ENCODE results near the gene LHX3. TPM values are rescaled to one million over a fixed set of nuclear protein-coding genes. Genes with fewer than 3 reads are reported as not detected.

LHX3 gene
- total RNA-seq, 2 experiments from 2014 or later, result not detected

DNA sequence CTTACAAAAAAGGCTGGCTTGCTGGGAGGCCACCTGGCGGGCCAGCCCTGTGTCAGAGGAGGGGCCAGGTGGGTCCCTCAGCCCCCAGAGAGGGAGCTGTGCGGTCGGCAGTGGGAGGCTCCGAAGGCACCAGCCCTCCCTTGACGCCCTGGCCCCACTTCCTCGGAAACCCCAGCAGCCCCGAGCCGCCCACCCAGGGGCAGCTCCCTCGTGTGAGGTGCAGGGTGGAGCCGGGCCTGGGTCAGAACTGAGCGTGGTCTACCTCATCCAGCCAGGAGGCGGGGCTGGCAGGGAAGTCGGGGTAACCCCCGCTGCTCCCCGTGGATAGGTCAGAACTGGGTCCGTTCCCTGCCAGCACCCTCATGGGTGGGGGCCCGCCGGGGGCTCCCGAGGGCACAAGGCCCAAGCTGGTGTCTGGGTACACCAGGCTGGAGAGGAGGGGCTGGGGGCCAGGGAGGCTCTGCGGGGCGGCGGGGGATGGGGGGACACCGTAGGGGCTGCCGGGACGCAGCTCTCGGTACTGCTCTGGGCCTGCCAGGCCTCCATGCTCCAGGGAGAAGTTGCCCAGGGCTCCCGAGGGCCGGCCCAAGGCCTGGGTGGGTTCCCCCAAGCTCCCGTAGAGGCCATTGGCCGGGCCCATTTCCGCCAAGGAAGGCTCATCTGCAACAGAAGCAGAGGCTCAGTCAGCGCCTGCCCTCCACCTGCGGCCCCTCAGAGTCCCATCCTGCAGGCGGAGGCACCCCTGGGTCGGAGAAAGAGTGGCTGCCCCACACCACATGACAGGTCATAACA lies 7.6 kb downstream of the LHX3 start:
- Mint-ChIP-seq H3K27ac (no peak overlapping the region), H3K4me3 (no peak overlapping the region), H3K27me3 (peaks cover 58% of the 10 kb centered on the region), H3K9me3 (no peaks in the 10 kb centered on the region), H3K4me1 (no peaks in the 10 kb centered on the region), H3K36me3 (ENCODE audit: low read depth) (no peaks in the 10 kb centered on the region)
- ChIA-PET CTCF (no interaction called here), POLR2A (no interaction called here)
- DNase-seq, result no peak

DNA sequence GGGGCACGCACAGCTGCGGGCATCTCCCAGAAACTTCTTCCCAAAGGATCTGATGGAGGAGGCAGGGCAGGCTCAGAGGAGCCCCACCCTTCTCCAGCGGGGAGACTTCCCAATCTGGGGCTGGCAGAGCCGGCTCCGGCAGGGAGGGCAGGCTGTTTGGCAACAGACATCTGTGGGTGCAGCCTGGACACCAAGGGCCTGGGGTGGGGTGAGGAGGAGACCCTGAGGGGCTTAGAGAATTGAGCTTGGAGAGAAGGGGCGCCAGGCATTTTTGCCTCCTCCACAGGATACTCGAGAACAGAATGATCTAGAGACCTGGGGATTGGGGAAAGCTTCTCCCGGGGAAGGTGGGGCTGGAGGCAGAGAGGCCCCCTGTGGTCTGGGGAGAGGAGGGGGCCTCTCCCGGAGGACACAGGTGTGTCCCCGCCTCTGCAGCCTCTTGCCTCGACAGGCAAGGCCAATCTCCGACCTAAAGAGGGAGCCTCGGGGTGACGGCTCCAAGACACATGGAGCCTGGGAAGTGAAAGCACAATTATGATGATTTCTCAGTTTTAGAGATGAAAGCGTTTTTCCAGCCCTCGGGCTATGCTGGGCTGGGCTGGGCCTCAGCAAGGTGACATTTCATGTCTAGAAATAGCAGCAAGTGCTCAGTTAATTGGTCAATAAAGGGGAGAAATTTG lies 8.4 kb downstream of the LHX3 start:
- Mint-ChIP-seq H3K27me3 (peaks cover 62% of the 10 kb centered on the region), H3K27ac (no peak overlapping the region), H3K4me3 (no peak overlapping the region), H3K4me1 (no peaks in the 10 kb centered on the region), H3K9me3 (no peaks in the 10 kb centered on the region), H3K36me3 (ENCODE audit: low read depth) (no peaks in the 10 kb centered on the region)
- POLR2A ChIA-PET, result no interaction called here
- no peak for DNase-seq
- CTCF ChIA-PET, result no interaction called here

DNA sequence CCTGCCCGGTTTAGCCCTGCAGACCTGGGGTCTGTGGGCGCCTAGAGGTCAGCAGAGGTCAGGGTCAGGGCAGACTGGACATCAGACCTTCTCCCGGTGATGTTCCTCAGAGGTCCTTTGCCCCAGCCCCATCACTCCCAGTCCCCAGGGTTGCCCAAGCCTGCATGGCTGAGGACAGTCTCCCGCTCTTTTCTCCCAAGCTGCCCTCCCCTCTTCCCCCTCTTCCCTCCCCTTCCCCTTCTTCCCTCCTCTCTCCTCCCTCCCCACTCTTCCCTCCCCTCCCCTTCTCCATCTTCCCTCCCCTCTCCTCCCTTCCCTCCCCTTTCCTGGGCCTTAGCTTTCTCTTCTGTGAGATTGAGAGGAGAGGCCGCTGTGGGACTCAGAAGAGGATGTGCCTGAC lies 10.4 kb downstream of the LHX3 start:
- Mint-ChIP-seq H3K27me3 (peaks cover 65% of the 10 kb centered on the region), H3K27ac (no peak overlapping the region), H3K36me3 (ENCODE audit: low read depth) (no peaks in the 10 kb centered on the region), H3K4me3 (no peak overlapping the region), H3K9me3 (no peaks in the 10 kb centered on the region), H3K4me1 (no peaks in the 10 kb centered on the region)
- ChIA-PET CTCF (no interaction called here), POLR2A (no interaction called here)
- DNase-seq, result no peak

DNA sequence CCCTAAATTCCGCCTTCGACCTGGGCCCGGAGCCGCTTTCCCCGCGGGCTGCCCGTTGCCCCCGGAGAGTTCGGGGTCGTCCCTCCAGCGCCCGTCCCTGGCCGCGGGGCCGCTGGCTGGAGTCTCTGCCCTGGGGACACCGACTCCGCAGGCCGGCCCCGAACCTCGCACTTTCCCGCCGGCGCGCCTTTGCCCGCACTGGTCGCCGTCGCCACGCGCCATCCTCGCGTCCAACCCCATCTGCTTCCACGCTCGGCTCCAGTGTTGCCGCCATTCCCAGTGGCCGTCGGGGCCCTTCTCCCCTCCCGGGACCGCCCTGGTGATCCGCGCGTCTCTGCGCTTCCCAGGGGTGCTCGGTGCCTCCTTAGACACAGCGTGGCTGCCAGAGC lies 11.0 kb downstream of the LHX3 start:
- no peaks in the 10 kb centered on the region for H3K4me1 Mint-ChIP-seq
- H3K9me3 Mint-ChIP-seq, result no peaks in the 10 kb centered on the region

DNA sequence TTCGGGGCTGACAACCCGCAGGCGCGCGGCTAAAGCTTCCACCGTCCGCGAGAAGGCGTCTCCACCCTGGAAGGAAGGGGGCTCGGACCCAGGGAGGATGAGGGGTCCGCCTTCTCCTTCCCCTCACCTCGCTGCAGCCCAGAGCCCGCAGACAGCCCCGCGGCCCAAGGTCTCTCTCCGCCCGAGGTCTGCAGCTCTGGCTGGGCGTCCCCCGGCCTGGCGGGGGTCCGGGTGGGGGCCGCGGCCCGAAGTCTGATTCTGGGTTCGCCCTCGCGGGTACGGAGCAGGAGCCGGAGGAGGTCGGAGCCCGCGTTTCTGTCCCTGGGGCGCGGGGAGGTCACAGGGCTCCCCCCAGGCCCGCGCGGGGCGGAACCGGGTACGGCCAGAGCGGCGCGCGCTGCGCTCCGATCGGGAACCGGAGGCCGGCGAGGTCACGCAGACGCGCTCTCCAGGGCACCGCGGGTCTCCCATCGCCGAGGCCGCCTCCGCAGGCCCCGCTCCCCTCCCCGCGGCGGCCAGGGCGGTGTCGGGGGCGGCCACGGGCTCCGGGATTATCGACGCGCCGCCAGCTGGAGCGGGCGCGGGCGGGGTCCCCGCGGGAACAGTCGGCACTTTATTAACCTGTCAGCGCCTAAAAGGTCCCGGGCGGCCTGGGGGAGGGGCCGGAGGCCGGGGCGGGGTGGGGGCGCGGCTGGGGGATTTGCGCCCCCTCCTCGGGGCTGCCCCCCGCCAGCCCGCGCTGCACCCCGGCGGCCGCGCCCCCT lies 11.6 kb downstream of the LHX3 start:
- Mint-ChIP-seq H3K9me3 (no peaks in the 10 kb centered on the region), H3K4me3 (no peak overlapping the region), H3K36me3 (ENCODE audit: low read depth) (no peaks in the 10 kb centered on the region), H3K4me1 (no peaks in the 10 kb centered on the region), H3K27ac (no peak overlapping the region), H3K27me3 (peaks cover 61% of the 10 kb centered on the region)
- no peak for DNase-seq
- CTCF ChIA-PET, result no interaction called here
- POLR2A ChIA-PET, result no interaction called here

More for the DNA sequence above, 11.0 kb downstream of the LHX3 start:
- no peak for DNase-seq
- Mint-ChIP-seq H3K36me3 (ENCODE audit: low read depth) (no peaks in the 10 kb centered on the region), H3K27ac (no peak overlapping the region), H3K27me3 (peaks cover 64% of the 10 kb centered on the region), H3K4me3 (no peak overlapping the region)
- POLR2A ChIA-PET, result no interaction called here
- CTCF ChIA-PET, result no interaction called here

DNA sequence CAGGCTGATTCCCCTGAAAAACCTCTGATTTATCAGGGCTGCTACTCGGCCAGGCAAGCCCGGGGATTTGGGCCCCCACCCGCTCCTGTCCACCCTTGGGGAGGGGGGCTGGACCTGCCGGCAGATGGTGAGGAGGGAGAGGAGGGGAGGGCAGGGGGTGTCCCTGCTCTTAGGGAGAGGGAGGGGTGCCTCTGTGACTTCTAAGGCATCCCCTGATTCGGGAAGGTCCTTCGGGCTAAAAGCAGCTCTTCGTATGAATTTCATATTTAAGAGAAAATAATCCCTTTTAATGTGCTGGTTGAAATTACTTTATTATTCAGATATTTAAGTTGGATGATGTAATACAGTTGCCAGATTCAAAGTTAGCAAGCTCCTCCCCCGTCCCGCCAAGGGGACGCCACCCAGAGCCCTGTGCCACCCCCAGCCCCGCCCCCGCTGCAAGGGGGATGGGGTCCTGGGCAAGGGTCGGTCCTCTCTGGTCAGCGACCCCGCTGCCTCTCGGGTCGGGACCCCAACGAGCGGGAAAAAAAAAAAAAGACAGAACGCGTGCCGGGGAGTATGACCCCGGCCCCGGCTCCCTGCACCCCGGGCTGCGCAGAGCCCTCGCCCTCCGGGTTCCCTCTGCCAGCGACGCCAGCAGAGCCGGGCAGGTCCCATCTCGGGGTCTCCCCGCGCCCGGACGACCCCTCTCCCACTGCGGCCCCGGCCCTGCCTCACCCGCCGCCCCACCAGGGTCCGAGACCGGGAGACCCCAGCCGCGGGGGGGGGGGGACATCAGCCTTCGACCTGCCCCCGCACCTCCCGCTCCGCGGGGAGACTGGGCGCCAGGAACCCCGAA lies 12.4 kb downstream of the LHX3 start:
- no peaks in the 10 kb centered on the region for H3K9me3 Mint-ChIP-seq

DNA sequence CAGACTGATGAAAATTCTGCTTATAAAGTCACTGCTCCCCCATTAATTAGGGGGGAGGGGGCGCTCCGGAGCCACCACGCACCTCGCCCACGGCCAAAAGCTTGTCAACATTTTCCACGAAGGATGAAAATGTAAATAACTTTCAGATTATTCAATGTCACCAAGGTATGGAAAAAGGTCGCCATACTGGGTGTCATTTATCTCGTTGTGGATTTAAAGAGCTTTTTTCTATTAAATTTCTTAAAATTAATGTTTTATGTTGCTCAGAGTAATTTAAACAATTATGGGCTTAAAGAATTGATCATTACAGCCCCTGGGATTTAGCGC lies 13.0 kb downstream of the LHX3 start:
- ChIA-PET CTCF (no interaction called here), POLR2A (no interaction called here)
- no peak for DNase-seq
- no peak overlapping the region for H3K27ac Mint-ChIP-seq
- H3K27me3 Mint-ChIP-seq, result peaks cover 53% of the 10 kb centered on the region
- H3K36me3 Mint-ChIP-seq (ENCODE audit: low read depth), result no peaks in the 10 kb centered on the region
- no peak overlapping the region for H3K4me3 Mint-ChIP-seq
- no peaks in the 10 kb centered on the region for H3K4me1 Mint-ChIP-seq
- H3K9me3 Mint-ChIP-seq, result no peaks in the 10 kb centered on the region

More for the DNA sequence above, 12.4 kb downstream of the LHX3 start:
- H3K27ac Mint-ChIP-seq, result no peak overlapping the region
- DNase-seq, result no peak
- no peaks in the 10 kb centered on the region for H3K4me1 Mint-ChIP-seq
- CTCF ChIA-PET, result no interaction called here
- no peaks in the 10 kb centered on the region for H3K36me3 Mint-ChIP-seq (ENCODE audit: low read depth)
- no peak overlapping the region for H3K4me3 Mint-ChIP-seq
- peaks cover 54% of the 10 kb centered on the region for H3K27me3 Mint-ChIP-seq
- POLR2A ChIA-PET, result no interaction called here

DNA sequence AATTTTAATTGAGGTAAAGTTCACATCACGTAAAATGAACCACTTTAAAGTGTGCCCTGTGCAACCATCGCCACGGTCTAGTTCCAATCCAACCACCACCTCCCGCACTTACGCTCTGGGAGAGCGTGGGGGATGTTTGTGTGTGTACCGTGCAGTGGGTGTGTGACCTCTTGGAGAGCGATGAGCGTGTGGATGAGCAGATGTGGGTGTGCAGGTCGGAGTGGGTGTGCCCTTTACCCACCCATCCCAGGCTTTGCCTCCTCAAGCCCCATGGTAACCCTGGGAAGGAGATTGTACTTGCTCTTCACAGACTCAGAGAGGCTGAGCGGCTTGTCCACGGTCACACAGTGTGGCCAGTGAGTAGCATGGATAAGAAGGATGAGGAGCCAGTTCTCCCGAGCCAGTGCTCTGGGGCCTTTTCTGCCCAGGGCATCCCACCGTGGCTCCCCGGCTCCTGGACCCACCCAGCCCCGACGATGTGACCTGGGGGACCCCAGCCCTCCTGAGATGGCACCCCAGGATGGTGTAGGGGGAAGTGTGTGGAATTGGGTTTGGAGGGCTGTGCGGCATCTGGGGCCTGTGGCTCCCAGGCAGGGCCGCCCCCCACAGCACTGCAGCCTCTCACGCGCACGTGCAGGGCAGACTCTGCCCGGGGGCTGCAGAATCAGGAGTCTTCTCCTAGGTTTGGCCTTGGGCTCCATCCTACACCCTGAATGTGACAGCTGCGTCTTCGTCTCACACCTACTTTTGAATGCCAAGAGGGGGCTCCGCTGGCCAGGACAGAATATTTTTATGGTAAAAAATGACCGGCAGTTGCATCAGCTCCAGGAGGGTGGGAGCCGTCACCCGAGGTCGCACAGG lies 13.6 kb downstream of the LHX3 start:
- Mint-ChIP-seq H3K27me3 (peaks cover 48% of the 10 kb centered on the region), H3K36me3 (ENCODE audit: low read depth) (no peaks in the 10 kb centered on the region), H3K4me3 (no peak overlapping the region), H3K27ac (no peak overlapping the region), H3K4me1 (no peaks in the 10 kb centered on the region), H3K9me3 (no peaks in the 10 kb centered on the region)
- DNase-seq, result no peak
- ChIA-PET CTCF (no interaction called here), POLR2A (no interaction called here)

DNA sequence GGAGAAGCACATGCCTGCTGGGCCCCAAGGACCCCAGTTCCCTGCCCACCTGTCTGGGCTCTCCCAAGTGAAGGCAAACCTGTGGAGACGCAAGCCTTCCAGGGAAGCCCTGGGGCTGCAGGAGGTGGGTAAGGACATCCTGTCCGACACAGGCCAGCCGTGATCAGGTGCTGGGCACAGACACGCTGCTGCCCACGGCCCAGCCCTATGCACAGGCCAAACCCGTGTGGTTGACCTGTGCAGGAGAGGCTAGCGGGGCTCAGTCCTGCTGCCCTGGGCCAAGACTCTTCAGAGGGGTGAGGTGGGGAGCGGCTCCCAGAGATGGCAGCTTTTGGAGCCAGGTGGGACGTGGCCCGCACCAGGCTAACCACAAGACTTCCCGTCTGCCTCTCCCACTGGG lies 14.3 kb downstream of the LHX3 start:
- ChIA-PET CTCF (no interaction called here), POLR2A (no interaction called here)
- peaks cover 41% of the 10 kb centered on the region for H3K27me3 Mint-ChIP-seq
- H3K36me3 Mint-ChIP-seq (ENCODE audit: low read depth), result no peaks in the 10 kb centered on the region
- no peak overlapping the region for H3K4me3 Mint-ChIP-seq
- no peaks in the 10 kb centered on the region for H3K4me1 Mint-ChIP-seq
- DNase-seq, result no peak
- H3K9me3 Mint-ChIP-seq, result no peaks in the 10 kb centered on the region
- H3K27ac Mint-ChIP-seq, result no peak overlapping the region

DNA sequence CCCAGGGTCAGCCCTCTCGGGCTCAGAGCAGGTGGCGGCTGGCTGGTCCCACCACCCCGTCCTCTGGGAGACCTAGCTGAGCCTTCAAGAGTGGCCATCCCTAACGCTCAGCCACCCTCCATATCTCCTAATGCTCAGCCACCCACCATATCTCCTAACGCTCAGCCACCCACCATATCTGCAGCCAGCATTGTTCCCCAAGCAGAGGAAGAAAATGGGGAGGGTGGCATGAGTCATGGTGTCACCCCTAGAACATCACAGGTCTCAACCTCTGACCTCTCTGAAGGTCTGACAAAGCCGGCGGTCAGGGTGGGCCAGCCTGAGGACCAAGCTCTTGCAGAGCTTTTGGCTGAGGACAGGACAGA lies 14.7 kb downstream of the LHX3 start:
- no peaks in the 10 kb centered on the region for H3K36me3 Mint-ChIP-seq (ENCODE audit: low read depth)
- CTCF ChIA-PET, result no interaction called here
- POLR2A ChIA-PET, result no interaction called here

DNA sequence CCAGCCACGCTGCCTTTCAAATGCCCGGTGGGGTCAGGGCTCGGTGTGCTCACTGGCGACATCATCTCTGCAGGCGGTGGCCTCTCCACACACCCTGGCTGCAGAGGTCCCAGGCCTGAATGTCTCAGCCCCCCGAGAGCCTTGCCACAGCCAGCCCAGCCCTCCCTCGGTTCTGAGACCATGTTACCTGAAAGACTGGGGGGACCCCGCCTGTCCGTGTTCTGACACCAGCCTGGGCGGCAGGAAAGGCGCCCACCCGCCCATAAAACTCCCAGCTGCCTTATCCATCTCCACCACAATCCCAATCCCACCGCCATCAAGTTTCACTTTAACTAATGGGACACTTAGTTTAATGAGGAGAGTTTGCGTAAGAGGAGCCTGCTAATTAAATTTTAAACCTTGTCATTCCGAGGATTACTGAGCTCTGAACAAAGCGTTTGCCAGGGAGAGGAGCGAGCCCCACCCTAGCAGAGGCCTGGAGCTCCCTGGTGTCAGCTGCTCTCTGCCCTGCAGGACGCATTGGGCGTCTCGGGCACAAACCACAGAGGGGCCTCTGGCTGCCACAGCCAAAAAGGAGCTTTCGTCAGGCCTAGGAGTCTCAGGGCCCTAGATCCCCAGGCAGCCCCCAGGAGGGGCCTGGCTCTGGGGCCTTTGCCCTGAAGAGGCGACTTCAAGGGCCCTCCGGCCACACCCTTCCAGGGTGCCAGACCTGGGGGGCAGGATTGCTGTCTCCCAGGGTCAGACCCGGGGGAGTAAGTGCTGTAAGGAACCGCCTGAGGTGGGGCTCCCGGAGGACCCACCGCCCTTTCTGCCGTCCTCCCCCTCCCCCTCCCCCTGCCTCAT lies 15.3 kb downstream of the LHX3 start:
- ChIA-PET CTCF (no interaction called here), POLR2A (no interaction called here)
- DNase-seq, result no peak
- H3K9me3 Mint-ChIP-seq, result no peaks in the 10 kb centered on the region
- H3K4me1 Mint-ChIP-seq, result no peaks in the 10 kb centered on the region
- no peak overlapping the region for H3K27ac Mint-ChIP-seq
- peaks cover 32% of the 10 kb centered on the region for H3K27me3 Mint-ChIP-seq
- no peaks in the 10 kb centered on the region for H3K36me3 Mint-ChIP-seq (ENCODE audit: low read depth)
- H3K4me3 Mint-ChIP-seq, result no peak overlapping the region

More for the DNA sequence above, 14.7 kb downstream of the LHX3 start:
- peaks cover 38% of the 10 kb centered on the region for H3K27me3 Mint-ChIP-seq
- DNase-seq, result no peak
- no peak overlapping the region for H3K27ac Mint-ChIP-seq
- H3K4me3 Mint-ChIP-seq, result no peak overlapping the region
- no peaks in the 10 kb centered on the region for H3K9me3 Mint-ChIP-seq
- H3K4me1 Mint-ChIP-seq, result no peaks in the 10 kb centered on the region

All from activated CD4-positive, alpha-beta T cell treated with anti-CD3 and anti-CD28 coated beads, Interleukin-2, amount 10 ng/mL, durations not matched to agents 7 days and 5 days (primary cell).